ENCODE measurements around the gene FAM32A. TPM values are rescaled to one million over a fixed set of nuclear protein-coding genes. Genes with fewer than 3 reads are reported as not detected.

FAM32A gene
- total RNA-seq, 1 donor from 2014 or later, result 145 TPM

- Histone ChIP-seq H3K27me3 (ENCODE audit: control insufficient read depth, insufficient read depth, low read length) (no peaks in the 10 kb centered on the region), H3K4me3 (ENCODE audit: low read depth, low read length) (no peak overlapping the region), H3K36me3 (ENCODE audit: control insufficient read depth, insufficient read depth, low read length) (peaks cover 1% of the 10 kb centered on the region)
- TF ChIP-seq CTCF (IDR thresholded peaks at IDR 0.05; ENCODE audit: insufficient read depth, low read length, poor library complexity, severe bottlenecking), result no peak
- DNase-seq (ENCODE audit: low read depth), result no peak
These were observed 20.2 kb downstream of the FAM32A start for GRCh38 chr19:16205205-16206045.

GRCh38 chr19:16206046-16206605, 20.9 kb downstream of the FAM32A start:
- no peak overlapping the region for H3K4me3 ChIP-seq (ENCODE audit: low read depth, low read length)
- DNase-seq (ENCODE audit: low read depth), result no peak
- H3K27me3 ChIP-seq (ENCODE audit: control insufficient read depth, insufficient read depth, low read length), result no peaks in the 10 kb centered on the region
- H3K36me3 ChIP-seq (ENCODE audit: control insufficient read depth, insufficient read depth, low read length), result peaks cover 1% of the 10 kb centered on the region
- TF ChIP-seq CTCF (IDR thresholded peaks at IDR 0.05; ENCODE audit: insufficient read depth, low read length, poor library complexity, severe bottlenecking), result no peak

- Histone ChIP-seq H3K27me3 (ENCODE audit: control insufficient read depth, insufficient read depth, low read length) (no peaks in the 10 kb centered on the region), H3K4me3 (ENCODE audit: low read depth, low read length) (no peak overlapping the region), H3K36me3 (ENCODE audit: control insufficient read depth, insufficient read depth, low read length) (peaks cover 1% of the 10 kb centered on the region)
- TF ChIP-seq CTCF (IDR thresholded peaks at IDR 0.05; ENCODE audit: insufficient read depth, low read length, poor library complexity, severe bottlenecking), result no peak
- DNase-seq (ENCODE audit: low read depth), result no peak
These were observed 21.4 kb downstream of the FAM32A start for GRCh38 chr19:16206637-16207036.

GRCh38 chr19:16207063-16207462, 21.9 kb downstream of the FAM32A start:
- Histone ChIP-seq H3K27me3 (ENCODE audit: control insufficient read depth, insufficient read depth, low read length) (no peaks in the 10 kb centered on the region), H3K36me3 (ENCODE audit: control insufficient read depth, insufficient read depth, low read length) (peaks cover 1% of the 10 kb centered on the region), H3K4me3 (ENCODE audit: low read depth, low read length) (no peak overlapping the region)
- TF ChIP-seq CTCF (IDR thresholded peaks at IDR 0.05; ENCODE audit: insufficient read depth, low read length, poor library complexity, severe bottlenecking), result no peak
- DNase-seq (ENCODE audit: low read depth), result no peak

GRCh38 chr19:16207490-16208025, 22.3 kb downstream of the FAM32A start:
- Histone ChIP-seq H3K36me3 (ENCODE audit: control insufficient read depth, insufficient read depth, low read length) (peaks cover 1% of the 10 kb centered on the region), H3K27me3 (ENCODE audit: control insufficient read depth, insufficient read depth, low read length) (no peaks in the 10 kb centered on the region), H3K4me3 (ENCODE audit: low read depth, low read length) (no peak overlapping the region)
- no peak for DNase-seq (ENCODE audit: low read depth)
- TF ChIP-seq CTCF (IDR thresholded peaks at IDR 0.05; ENCODE audit: insufficient read depth, low read length, poor library complexity, severe bottlenecking), result no peak

Data from kidney epithelial cell (primary cell).